Activated CD4-positive, alpha-beta T cell treated with anti-CD3 and anti-CD28 coated beads, Interleukin-10, Interleukin-2, amounts not matched to agents 100 ng/mL and 50 ng/mL, durations not matched to agents 16 hours and 8 hours (primary cell): ENCODE data around the gene DTX2.
"Not testable (repeated sequence)": the region's sequence is repeated elsewhere in the genome, so short reads cannot be mapped to it uniquely, and the experiment has no call there.

Experiments used
- DNase-seq: peaks from one replicate; pipeline ENCODE4 v3.0.0-alpha.2; 2020

Gene DTX2

GRCh38 chr7:76513817-76514799 is 52.6 kb downstream of the DTX2 start:
- no peak for DNase-seq

DNA sequence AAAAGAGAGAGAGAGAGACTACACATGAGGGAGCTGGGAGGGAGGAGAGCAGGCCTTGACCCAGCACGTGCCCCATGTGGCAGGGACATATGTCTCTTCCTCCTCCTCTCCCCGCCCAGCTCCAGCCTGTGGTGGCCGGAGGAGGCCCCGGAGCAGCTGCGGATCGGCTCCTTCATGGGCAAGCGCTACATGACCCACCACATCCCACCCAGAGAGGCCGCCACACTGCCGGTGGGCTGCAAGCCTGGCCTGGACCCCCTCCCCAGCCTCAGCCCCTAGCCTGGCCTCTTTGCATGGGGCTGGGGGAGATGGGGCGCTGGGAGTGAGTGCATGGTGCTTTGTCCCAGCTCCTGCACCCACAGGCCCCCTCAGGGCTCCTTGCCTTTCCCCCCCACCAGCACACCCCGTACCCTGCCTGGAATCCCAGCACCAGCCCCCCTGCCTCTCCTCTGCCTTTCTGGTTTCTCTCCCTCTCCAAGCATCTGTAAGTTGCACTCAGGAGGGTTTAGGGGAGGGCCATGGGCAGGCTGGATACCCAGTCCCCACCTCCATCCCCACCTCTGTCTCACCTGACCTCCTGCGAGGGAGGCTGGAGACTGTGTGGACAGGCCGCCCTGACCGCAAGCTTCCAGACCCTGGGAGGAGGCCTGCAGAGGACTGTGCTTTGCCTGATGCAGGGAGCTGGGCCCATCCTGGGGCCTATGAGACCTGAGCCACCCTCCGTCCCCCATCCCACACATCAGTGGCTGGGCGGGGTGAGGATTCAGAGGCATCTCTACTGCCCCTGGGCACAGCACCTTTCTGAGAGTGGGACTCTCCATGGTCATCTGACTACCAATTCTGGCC is 53.6 kb downstream of the DTX2 start:
- no peak for DNase-seq

DNA sequence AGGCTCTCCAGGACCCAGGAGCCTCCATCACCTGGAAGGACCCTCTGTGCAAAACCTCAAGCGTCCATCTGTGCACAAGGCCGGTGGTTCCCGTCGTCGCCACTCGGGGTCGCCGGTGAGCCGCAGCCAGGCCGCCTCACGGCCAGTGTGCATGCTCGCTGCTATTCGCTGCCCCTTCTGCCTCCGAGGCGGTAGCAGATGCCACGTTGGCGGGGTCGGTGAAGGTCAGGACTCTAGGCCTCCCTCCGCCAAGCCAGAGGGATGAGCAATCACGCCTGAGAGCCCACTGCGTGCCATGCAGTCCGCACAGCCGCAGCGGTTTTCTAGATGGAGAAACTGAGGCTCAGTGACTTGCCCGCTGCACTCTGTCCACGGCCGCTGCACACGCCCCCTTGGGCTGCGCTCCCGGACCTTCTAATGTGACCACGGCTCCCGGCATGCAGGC is 54.5 kb downstream of the DTX2 start:
- peak; percentile 53 for DNase-seq

DNA sequence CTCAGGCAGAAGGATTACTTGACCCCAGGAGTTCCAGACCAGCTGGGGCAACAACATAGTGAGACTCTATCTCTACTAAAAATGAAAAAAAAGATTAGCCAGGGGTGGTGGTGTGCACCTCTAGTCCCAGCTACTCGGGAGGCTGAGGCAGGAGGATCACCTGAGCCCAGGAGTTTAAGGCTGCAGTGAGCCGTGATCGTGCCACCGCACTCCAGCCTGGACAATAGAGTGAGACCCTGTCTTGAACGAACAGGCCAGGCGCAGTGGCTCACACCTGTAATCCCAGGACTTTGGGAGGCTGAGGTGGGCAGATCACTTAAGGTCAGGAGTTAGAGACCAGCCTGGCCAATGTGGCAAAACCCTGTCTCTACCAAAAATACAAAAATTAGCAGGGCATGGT is 55.4 kb downstream of the DTX2 start:
- not testable (repeated sequence) for DNase-seq

DNA sequence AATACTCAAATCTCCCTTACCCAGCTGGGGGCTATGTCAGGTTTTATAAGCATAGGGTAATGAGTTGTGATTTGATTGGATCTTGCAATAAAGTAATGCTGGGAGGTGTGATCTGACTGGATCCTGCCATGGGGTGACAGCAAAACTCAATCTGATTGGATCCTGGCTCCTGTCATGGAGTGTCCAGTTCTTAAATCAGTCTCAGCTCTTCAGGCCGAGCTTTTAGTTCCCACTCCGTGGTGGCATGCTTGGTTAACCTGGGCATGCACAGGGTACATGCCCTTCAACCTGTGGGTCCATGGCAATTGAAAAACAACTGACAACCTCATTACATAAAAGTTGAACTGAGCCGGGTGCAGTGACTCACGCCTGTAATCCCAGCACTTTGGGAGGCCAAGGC is 64.7 kb downstream of the DTX2 start:
- DNase-seq: not testable (repeated sequence)

GRCh38 chr7:76531643-76532042 is 70.1 kb downstream of the DTX2 start:
- DNase-seq: not testable (repeated sequence)

- not testable (repeated sequence) for DNase-seq
Measured at GRCh38 chr7:76543197-76543596, 81.7 kb downstream of the DTX2 start, which contains the start of gene SPDYE16. Gene SPDYE16, minus strand, starts transcription at chr7:76543297. Its CDS starts 1,838 bp downstream, at chr7:76541459.

GRCh38 chr7:76549025-76549854 is 87.7 kb downstream of the DTX2 start:
- DNase-seq: peak; percentile 96

- DNase-seq: peak; percentile 4
Measured at GRCh38 chr7:76549855-76550248, 88.3 kb downstream of the DTX2 start.

GRCh38 chr7:76551992-76552391 is 90.5 kb downstream of the DTX2 start:
- not testable (repeated sequence) for DNase-seq
